Upper lobe of right lung (tissue), 1 donor: ENCODE measurements around the gene BASP1. TPM values are rescaled to one million over a fixed set of nuclear protein-coding genes. Genes with fewer than 3 reads are reported as not detected.

Experiments
- ATAC-seq: fragments of 200-7000 bp; cut with Tn5 transposase; one replicate; pipeline ENCODE4 v1.9.1; 2020; ENCODE audit warnings: mild to moderate bottlenecking, moderate library complexity
- DNase-seq: peaks from one replicate; pipeline ENCODE4 v3.0.0-alpha.2; 2020
- H3K27ac ChIP-seq: fragments of 200-600 bp; one replicate; pipeline ENCODE4 v1.8.0; 2022
- H3K27me3 ChIP-seq: fragments of 200-600 bp; one replicate; pipeline ENCODE4 v1.8.0; 2022; ENCODE audit warnings: mild to moderate bottlenecking
- H3K36me3 ChIP-seq: fragments of 200-600 bp; one replicate; pipeline ENCODE4 v1.8.0; 2022
- H3K4me1 ChIP-seq: fragments of 200-600 bp; one replicate; pipeline ENCODE4 v1.8.0; 2022
- H3K4me3 ChIP-seq: fragments of 200-600 bp; one replicate; pipeline ENCODE4 v1.8.0; 2022; ENCODE audit warnings: mild to moderate bottlenecking
- H3K9me3 ChIP-seq: fragments of 200-600 bp; one replicate; pipeline ENCODE4 v1.8.0; 2022
- intact Hi-C: fragments of 100-400 bp; cut with DNase I; formaldehyde crosslinking; loops from one replicate; pipeline ENCODE4 v1.11.0; 2022
- total RNA-seq: library from RNA; stranded (reverse); fragmentation: NEBNext Ultra II Directional; extraction: Animal tissue kit (Norgen Biotek cat#: 25700); gene quantifications from one replicate; pipeline ENCODE4 v1.2.1, GENCODE V29; 2021
- TF ChIP-seq, protein P1 (sequence below): fragments of 200-600 bp; IDR thresholded peaks from one replicate; pipeline ENCODE4 v1.8.0; 2022; ENCODE audit warnings: antibody characterized with exemption
- donor health status: DM: no; HTN: yes; CAD: no; lungs with severe emphysema.

BASP1 gene
- total RNA-seq, 1 donor from 2014 or later, result 31.1 TPM

DNA sequence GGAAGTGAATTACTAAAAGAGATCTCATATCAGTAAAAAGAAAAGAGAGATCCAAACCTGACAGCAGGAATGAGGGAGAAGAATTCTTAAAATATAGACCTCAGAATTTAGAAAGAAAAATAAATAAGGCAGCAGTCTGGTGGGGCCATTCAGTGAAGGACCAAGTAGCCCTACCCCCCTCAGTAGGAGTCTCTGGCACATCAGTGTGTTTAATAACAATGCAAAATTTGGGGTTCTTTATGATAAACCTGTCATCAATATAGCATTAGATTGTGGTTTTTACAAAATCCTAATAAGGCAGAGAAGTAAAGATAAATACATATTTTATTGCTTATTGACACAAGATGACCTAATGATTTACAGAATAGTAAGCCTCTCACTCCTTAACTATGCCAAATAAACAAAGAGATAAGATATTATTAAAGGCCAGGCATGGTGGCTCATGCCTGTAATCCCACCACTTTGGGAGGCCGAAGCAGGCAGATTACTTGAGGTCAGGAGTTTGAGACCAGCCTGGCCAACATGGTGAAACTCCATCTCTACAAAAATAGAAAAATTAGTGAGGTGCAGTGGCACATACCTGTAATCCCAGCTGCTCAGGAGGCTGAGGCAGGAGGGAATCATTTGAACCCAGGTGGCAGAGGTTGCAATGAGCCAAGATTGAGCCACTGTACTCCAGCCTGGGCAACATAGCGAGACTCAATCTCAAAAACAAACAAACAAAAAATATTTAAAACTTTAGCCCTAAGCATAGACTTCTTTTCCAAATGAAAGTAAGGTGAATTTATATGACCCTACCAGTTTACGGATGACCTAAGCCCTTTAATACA, 108.6 kb downstream of the BASP1 start:
- TF ChIP-seq, protein P1, sequence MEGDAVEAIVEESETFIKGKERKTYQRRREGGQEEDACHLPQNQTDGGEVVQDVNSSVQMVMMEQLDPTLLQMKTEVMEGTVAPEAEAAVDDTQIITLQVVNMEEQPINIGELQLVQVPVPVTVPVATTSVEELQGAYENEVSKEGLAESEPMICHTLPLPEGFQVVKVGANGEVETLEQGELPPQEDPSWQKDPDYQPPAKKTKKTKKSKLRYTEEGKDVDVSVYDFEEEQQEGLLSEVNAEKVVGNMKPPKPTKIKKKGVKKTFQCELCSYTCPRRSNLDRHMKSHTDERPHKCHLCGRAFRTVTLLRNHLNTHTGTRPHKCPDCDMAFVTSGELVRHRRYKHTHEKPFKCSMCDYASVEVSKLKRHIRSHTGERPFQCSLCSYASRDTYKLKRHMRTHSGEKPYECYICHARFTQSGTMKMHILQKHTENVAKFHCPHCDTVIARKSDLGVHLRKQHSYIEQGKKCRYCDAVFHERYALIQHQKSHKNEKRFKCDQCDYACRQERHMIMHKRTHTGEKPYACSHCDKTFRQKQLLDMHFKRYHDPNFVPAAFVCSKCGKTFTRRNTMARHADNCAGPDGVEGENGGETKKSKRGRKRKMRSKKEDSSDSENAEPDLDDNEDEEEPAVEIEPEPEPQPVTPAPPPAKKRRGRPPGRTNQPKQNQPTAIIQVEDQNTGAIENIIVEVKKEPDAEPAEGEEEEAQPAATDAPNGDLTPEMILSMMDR, result no peak
- no peaks in the 10 kb centered on the region for H3K9me3 ChIP-seq
- H3K27me3 ChIP-seq, result no peaks in the 10 kb centered on the region
- no peak for ATAC-seq
- no peaks in the 10 kb centered on the region for H3K36me3 ChIP-seq
- no peak for DNase-seq
- H3K27ac ChIP-seq, result no peak overlapping the region
- intact Hi-C loops, result no loop called here
- H3K4me3 ChIP-seq, result no peak overlapping the region
- no peaks in the 10 kb centered on the region for H3K4me1 ChIP-seq
